Keratinocyte (primary cell): ENCODE results near the gene SGSM1. TPM values are rescaled to one million over a fixed set of nuclear protein-coding genes. Genes with fewer than 3 reads are reported as not detected.

Source experiments
- DNase-seq: peaks from one replicate; pipeline ENCODE4 v3.0.0-alpha.2; 2011; ENCODE audit warnings: low read depth, missing footprints, low spot score
- FAIRE-seq: peaks from 2 replicates; lab custom pipeline; 2011; peaks lifted over from hg19 to GRCh38; lab: Jason Lieb, UNC
- H2AFZ ChIP-seq: 2 replicates; pipeline ENCODE4 v1.6.0; 2012; ENCODE audit warnings: low read length, control low read depth, inconsistent platforms; ENCODE audit not compliant: control insufficient read depth
- H3K27ac ChIP-seq: 2 replicates; pipeline ENCODE4 v1.5.1; 2011; ENCODE audit warnings: low read length; ENCODE audit not compliant: control insufficient read depth, insufficient read depth
- H3K27me3 ChIP-seq: 3 replicates; pipeline ENCODE4 v1.6.0; 2011; ENCODE audit warnings: low read length; ENCODE audit not compliant: control insufficient read depth, insufficient read depth; ENCODE audit errors: extremely low read depth
- H3K36me3 ChIP-seq, 2 experiments: 2 replicates in 1 of 2; 3 replicates in 1 of 2; pipeline ENCODE4 v1.5.1; 2011; ENCODE audit warnings: low read length in 2 of 2, mild to moderate bottlenecking in 1 of 2; ENCODE audit not compliant: control insufficient read depth in 2 of 2, insufficient read depth in 2 of 2; ENCODE audit errors: extremely low read depth in 1 of 2
- H3K4me1 ChIP-seq: 3 replicates; pipeline ENCODE4 v1.5.1; 2011; ENCODE audit warnings: low read length; ENCODE audit not compliant: control insufficient read depth, insufficient read depth; ENCODE audit errors: extremely low read depth
- H3K4me2 ChIP-seq: 3 replicates; pipeline ENCODE4 v1.6.0; 2011; ENCODE audit warnings: low read depth, low read length; ENCODE audit not compliant: control insufficient read depth, insufficient read depth; ENCODE audit errors: extremely low read depth
- H3K4me3 ChIP-seq, 3 experiments: fragments of 200-600 bp in 1 of 3; sonication (generic) in 1 of 3; 2 replicates in 2 of 3; 3 replicates in 1 of 3; pipeline ENCODE4 v1.5.1; 2011 to 2016; ENCODE audit warnings: low read length in 3 of 3, mild to moderate bottlenecking in 3 of 3, control low read depth in 2 of 3, inconsistent platforms in 1 of 3, low read depth in 1 of 3, mixed read lengths in 1 of 3, mixed run types in 1 of 3, moderate library complexity in 1 of 3; ENCODE audit not compliant: control insufficient read depth in 2 of 3, insufficient read depth in 2 of 3; ENCODE audit errors: extremely low read depth in 1 of 3
- H3K79me2 ChIP-seq: 2 replicates; pipeline ENCODE4 v1.6.0; 2012; ENCODE audit warnings: low read length; ENCODE audit not compliant: control insufficient read depth, insufficient read depth
- H3K9ac ChIP-seq: 3 replicates; pipeline ENCODE4 v1.6.0; 2011; ENCODE audit warnings: low read length; ENCODE audit not compliant: control insufficient read depth, insufficient read depth; ENCODE audit errors: extremely low read depth
- H3K9me1 ChIP-seq: 3 replicates; pipeline ENCODE4 v1.6.0; 2011; ENCODE audit warnings: low read length; ENCODE audit not compliant: control insufficient read depth, insufficient read depth; ENCODE audit errors: extremely low read depth
- H3K9me3 ChIP-seq: 2 replicates; pipeline ENCODE4 v1.5.1; 2012; ENCODE audit warnings: low read depth, low read length; ENCODE audit not compliant: control insufficient read depth
- H4K20me1 ChIP-seq: 3 replicates; pipeline ENCODE4 v1.6.0; 2011; ENCODE audit warnings: low read length; ENCODE audit not compliant: control insufficient read depth, insufficient read depth; ENCODE audit errors: extremely low read depth
- EZH2 ChIP-seq: IDR thresholded peaks from one replicate; pipeline ENCODE4 v1.6.1; 2012; ENCODE audit warnings: inconsistent platforms, mild to moderate bottlenecking, low read length, moderate library complexity
- dilution Hi-C: fragments of 300-500 bp; cut with MboI; formaldehyde crosslinking; loops from one replicate; pipeline ENCODE4 v1.7.0; 2020; ENCODE audit warnings: low sequenced_read_pairs; ENCODE audit not compliant: extremely low pct_ligation_motif_present
- polyA plus RNA-seq, 5 experiments: library from polyadenylated mRNA; depleted of rRNA in 3 of 5; stranded (reverse) in 3 of 5; stranded (forward) in 1 of 5; unstranded in 1 of 5; fragments of >200 nt; gene quantifications; 1 replicate in 1 of 5; 2 replicates in 3 of 5; 3 replicates in 1 of 5; pipeline versions ENCODE4 v1.2.1 to v1.2.3, GENCODE V29; 2011 to 2012; ENCODE audit warnings: missing spikeins in 2 of 5, low read depth in 1 of 5, low replicate concordance in 1 of 5
- TF ChIP-seq, protein P1 (sequence below), 3 experiments: IDR thresholded peaks in 1 of 3; conservative IDR thresholded peaks in 1 of 3; optimal IDR thresholded peaks in 1 of 3; 2 replicates in 2 of 3; 3 replicates in 1 of 3; pipeline versions ENCODE3 to v1.5.1; 2011; ENCODE audit warnings: low read length in 3 of 3, mild to moderate bottlenecking in 3 of 3, moderate library complexity in 2 of 3, control low read depth in 1 of 3, inconsistent platforms in 1 of 3; ENCODE audit not compliant: insufficient read depth in 2 of 3; ENCODE audit errors: extremely low read depth in 1 of 3

The SGSM1 gene
- polyA plus RNA-seq, 1 donor (not counting 4 experiments of a cell fraction or from before 2014, with no cell fraction given) = not detected

DNA sequence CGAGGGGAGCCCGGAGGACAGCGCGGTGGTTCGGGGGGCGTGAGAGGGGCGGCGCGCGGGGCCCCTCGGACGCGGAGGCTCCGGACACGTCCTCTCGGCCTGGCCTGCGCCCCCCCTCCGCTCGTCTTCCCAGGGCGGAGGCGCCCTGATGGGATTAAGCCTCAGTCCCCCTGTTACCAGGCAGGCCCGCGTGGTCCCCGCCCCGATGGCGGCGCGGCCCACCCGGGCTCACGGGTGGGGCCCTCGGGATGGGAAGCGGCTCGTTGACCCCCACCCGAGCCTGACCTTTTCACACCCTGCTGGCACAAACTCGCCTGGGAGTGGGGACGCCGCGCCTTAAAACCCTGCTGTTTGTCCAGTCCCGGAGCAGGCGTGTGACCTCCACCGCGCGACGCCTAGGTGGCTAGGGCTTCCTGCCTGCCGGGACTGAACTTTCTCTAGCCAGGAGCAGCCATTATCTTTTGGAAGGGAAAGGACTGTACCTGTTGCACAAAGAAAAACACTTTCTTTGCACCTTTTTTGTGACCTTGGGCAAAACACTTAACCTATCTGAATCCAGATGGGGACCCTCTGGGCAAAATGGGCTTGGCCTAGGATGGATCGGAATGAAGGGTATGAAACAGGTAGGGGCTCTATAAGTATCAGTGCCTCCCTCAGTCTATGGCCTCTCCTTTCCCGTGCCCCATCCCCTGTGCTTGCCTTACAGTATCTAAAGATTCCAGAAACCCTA lies 147.5 kb downstream of the SGSM1 start:
- Histone ChIP-seq H3K4me1 (peaks cover 46% of the 10 kb centered on the region), H3K27ac (peak overlapping the region; percentile 93), H3K9ac (peak overlapping the region; percentile 99), H3K27me3 (no peaks in the 10 kb centered on the region), H3K36me3 (peaks cover 0 to 1% of the 10 kb centered on the region in 2 experiments), H3K9me1 (no peaks in the 10 kb centered on the region), H4K20me1 (no peaks in the 10 kb centered on the region), H3K79me2 (peaks cover 47% of the 10 kb centered on the region), H2AFZ (peak overlapping the region; percentile 87), H3K4me3 (peak overlapping the region; percentile 80 to 92 (median 91)), H3K4me2 (peak overlapping the region; percentile 92), H3K9me3 (no peaks in the 10 kb centered on the region)
- no peak for TF ChIP-seq EZH2
- TF ChIP-seq, protein P1, sequence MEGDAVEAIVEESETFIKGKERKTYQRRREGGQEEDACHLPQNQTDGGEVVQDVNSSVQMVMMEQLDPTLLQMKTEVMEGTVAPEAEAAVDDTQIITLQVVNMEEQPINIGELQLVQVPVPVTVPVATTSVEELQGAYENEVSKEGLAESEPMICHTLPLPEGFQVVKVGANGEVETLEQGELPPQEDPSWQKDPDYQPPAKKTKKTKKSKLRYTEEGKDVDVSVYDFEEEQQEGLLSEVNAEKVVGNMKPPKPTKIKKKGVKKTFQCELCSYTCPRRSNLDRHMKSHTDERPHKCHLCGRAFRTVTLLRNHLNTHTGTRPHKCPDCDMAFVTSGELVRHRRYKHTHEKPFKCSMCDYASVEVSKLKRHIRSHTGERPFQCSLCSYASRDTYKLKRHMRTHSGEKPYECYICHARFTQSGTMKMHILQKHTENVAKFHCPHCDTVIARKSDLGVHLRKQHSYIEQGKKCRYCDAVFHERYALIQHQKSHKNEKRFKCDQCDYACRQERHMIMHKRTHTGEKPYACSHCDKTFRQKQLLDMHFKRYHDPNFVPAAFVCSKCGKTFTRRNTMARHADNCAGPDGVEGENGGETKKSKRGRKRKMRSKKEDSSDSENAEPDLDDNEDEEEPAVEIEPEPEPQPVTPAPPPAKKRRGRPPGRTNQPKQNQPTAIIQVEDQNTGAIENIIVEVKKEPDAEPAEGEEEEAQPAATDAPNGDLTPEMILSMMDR (optimal IDR thresholded peaks at IDR 0.05 in 1 of 3, IDR thresholded peaks at IDR 0.05 in 1 of 3, conservative IDR thresholded peaks at IDR 0.05 in 1 of 3; ENCODE audit: extremely low read depth in 1 of 3, insufficient read depth in 2 of 3, low read length in 3 of 3) = no peak
- dilution Hi-C loops = no loop called here
- peak; percentile 70 for FAIRE-seq
- no peak for DNase-seq

DNA sequence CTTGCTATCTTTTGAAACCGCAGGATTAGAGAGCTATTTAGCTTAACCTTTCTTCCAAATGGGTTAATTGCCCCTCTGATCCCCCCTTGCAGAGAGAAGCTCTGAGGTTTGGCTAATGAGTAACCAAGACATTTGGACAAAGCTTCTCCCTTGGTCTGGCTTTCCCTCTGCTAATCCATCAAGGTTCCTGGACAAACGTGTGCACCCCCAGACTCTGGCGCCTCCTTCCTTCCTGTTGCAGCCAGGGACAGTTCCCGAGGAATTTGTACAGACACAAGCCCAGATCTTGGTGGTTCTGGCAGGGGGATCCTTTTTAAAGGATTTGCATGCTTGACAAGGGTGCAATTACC lies 148.1 kb downstream of the SGSM1 start:
- no peaks in the 10 kb centered on the region for H4K20me1 ChIP-seq
- FAIRE-seq = no peak
- TF ChIP-seq, protein P1 (optimal IDR thresholded peaks at IDR 0.05 in 1 of 3, IDR thresholded peaks at IDR 0.05 in 1 of 3, conservative IDR thresholded peaks at IDR 0.05 in 1 of 3; ENCODE audit: extremely low read depth in 1 of 3, insufficient read depth in 2 of 3, low read length in 3 of 3) = no peak
- TF ChIP-seq EZH2 = no peak
- H3K27me3 ChIP-seq = no peaks in the 10 kb centered on the region
- peaks cover 46% of the 10 kb centered on the region for H3K4me1 ChIP-seq
- DNase-seq = no peak
- H3K4me2 ChIP-seq = peak overlapping the region; percentile 92
- no peak overlapping the region for H2AFZ ChIP-seq
- H3K9ac ChIP-seq = peak overlapping the region; percentile 99
- dilution Hi-C loops = no loop called here
- no peaks in the 10 kb centered on the region for H3K9me1 ChIP-seq
- peaks cover 51% of the 10 kb centered on the region for H3K79me2 ChIP-seq
- H3K27ac ChIP-seq = peak overlapping the region; percentile 93
- H3K36me3 ChIP-seq = peaks cover 0 to 1% of the 10 kb centered on the region in 2 experiments
- peak overlapping the region; percentile 80 to 92 (median 91) for H3K4me3 ChIP-seq
- H3K9me3 ChIP-seq = no peaks in the 10 kb centered on the region
